WTC11 (cell line): ENCODE data around the gene BMPER.

Source experiments
- ATF2 ChIP-seq: sonication (generic); formaldehyde crosslinking; IDR thresholded peaks from 2 replicates; pipeline ENCODE4 v1.8.1; 2022; ENCODE audit warnings: low read depth, missing genetic modification reagents, borderline replicate concordance
- CTCF ChIP-seq: fragments of 200-600 bp; IDR thresholded peaks from 2 replicates; pipeline ENCODE4 v1.8.0; 2022; ENCODE audit warnings: antibody characterized with exemption
- E2F1 ChIP-seq: sonication (generic); formaldehyde crosslinking; IDR thresholded peaks from 2 replicates; pipeline ENCODE4 v1.8.0; 2022; ENCODE audit warnings: mild to moderate bottlenecking, missing genetic modification reagents
- FOXJ3 ChIP-seq: sonication (generic); formaldehyde crosslinking; IDR thresholded peaks from 2 replicates; pipeline ENCODE4 v1.9.0; 2021; ENCODE audit warnings: missing genetic modification reagents, mild to moderate bottlenecking, borderline replicate concordance
- FOXK1 ChIP-seq: sonication (generic); formaldehyde crosslinking; IDR thresholded peaks from 2 replicates; pipeline ENCODE4 v1.8.0; 2022; ENCODE audit warnings: mild to moderate bottlenecking, moderate library complexity, missing genetic modification reagents
- IRF2 ChIP-seq: sonication (generic); formaldehyde crosslinking; IDR thresholded peaks from 2 replicates; pipeline ENCODE4 v1.8.0; 2022; ENCODE audit warnings: low read depth, missing genetic modification reagents, borderline replicate concordance
- JUN ChIP-seq: sonication (generic); formaldehyde crosslinking; IDR thresholded peaks from 2 replicates; pipeline ENCODE4 v1.8.0; 2023; ENCODE audit warnings: mild to moderate bottlenecking, missing genetic modification reagents
- MAX ChIP-seq: sonication (generic); formaldehyde crosslinking; IDR thresholded peaks from 2 replicates; pipeline ENCODE4 v1.8.0; 2022; ENCODE audit warnings: mild to moderate bottlenecking, missing genetic modification reagents
- NR2C2 ChIP-seq: sonication (generic); formaldehyde crosslinking; IDR thresholded peaks from 2 replicates; pipeline ENCODE4 v1.8.0; 2022; ENCODE audit warnings: mild to moderate bottlenecking, missing genetic modification reagents
- TP53 ChIP-seq: sonication (generic); formaldehyde crosslinking; IDR thresholded peaks from 2 replicates; pipeline ENCODE4 v1.8.1; 2023; ENCODE audit warnings: mild to moderate bottlenecking, missing genetic modification reagents
- ZNF138 ChIP-seq: sonication (generic); formaldehyde crosslinking; conservative IDR thresholded peaks from 2 replicates; pipeline ENCODE4 v1.8.1; 2022; ENCODE audit warnings: mild to moderate bottlenecking, moderate library complexity, missing genetic modification reagents
- ZNF317 ChIP-seq: sonication (generic); formaldehyde crosslinking; IDR thresholded peaks from 2 replicates; pipeline ENCODE4 v1.8.1; 2023; ENCODE audit warnings: low read depth, mild to moderate bottlenecking, moderate library complexity, missing genetic modification reagents, borderline replicate concordance
- TF ChIP-seq, protein P1 (sequence below): sonication (generic); formaldehyde crosslinking; IDR thresholded peaks from 2 replicates; pipeline ENCODE4 v1.8.1; 2023; ENCODE audit warnings: mild to moderate bottlenecking, missing genetic modification reagents, moderate library complexity
- TF ChIP-seq, protein P2 (sequence below): sonication (generic); formaldehyde crosslinking; IDR thresholded peaks from 2 replicates; pipeline ENCODE4 v1.8.1; 2023; ENCODE audit warnings: mild to moderate bottlenecking, moderate library complexity, missing genetic modification reagents

GRCh38 chr7:33996899-33997298 lies 91.6 kb downstream of the BMPER start:
- TF ChIP-seq CTCF (no peak), TP53 (no peak), MAX (CRISPR knock-in tag) (no peak), ZNF317 (CRISPR knock-in tag) (no peak), E2F1 (CRISPR knock-in tag) (no peak), JUN (CRISPR knock-in tag) (no peak), ZNF138 (CRISPR knock-in tag) (no peak), FOXJ3 (CRISPR knock-in tag) (no peak), FOXK1 (CRISPR knock-in tag) (no peak), IRF2 (CRISPR knock-in tag) (no peak), ATF2 (no peak), NR2C2 (CRISPR knock-in tag) (no peak)
- TF ChIP-seq, protein P1, sequence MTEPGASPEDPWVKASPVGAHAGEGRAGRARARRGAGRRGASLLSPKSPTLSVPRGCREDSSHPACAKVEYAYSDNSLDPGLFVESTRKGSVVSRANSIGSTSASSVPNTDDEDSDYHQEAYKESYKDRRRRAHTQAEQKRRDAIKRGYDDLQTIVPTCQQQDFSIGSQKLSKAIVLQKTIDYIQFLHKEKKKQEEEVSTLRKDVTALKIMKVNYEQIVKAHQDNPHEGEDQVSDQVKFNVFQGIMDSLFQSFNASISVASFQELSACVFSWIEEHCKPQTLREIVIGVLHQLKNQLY (CRISPR knock-in tag) = no peak
- TF ChIP-seq, protein P2, sequence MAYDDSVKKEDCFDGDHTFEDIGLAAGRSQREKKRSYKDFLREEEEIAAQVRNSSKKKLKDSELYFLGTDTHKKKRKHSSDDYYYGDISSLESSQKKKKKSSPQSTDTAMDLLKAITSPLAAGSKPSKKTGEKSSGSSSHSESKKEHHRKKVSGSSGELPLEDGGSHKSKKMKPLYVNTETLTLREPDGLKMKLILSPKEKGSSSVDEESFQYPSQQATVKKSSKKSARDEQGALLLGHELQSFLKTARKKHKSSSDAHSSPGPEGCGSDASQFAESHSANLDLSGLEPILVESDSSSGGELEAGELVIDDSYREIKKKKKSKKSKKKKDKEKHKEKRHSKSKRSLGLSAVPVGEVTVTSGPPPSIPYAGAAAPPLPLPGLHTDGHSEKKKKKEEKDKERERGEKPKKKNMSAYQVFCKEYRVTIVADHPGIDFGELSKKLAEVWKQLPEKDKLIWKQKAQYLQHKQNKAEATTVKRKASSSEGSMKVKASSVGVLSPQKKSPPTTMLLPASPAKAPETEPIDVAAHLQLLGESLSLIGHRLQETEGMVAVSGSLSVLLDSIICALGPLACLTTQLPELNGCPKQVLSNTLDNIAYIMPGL (CRISPR knock-in tag) = no peak
